ENCODE data around the gene SLC22A17. TPM values are rescaled to one million over a fixed set of nuclear protein-coding genes. Genes with fewer than 3 reads are reported as not detected.

Gene SLC22A17
- total and polyA plus RNA-seq, 2 of the 4 experiments (the other 2 are of a cell fraction): 6.6 to 36.0 TPM

- peaks cover 3% of the 10 kb centered on the region for H3K4me1 ChIP-seq (ENCODE audit: control insufficient read depth, insufficient read depth, low read length)
- H3K4me3 ChIP-seq (ENCODE audit: insufficient read depth, low read depth, low read length): peak overlapping the region; percentile 74
- peak overlapping the region; percentile 84 for H3K27ac ChIP-seq (ENCODE audit: insufficient read depth, low read length)
- H3K4me2 ChIP-seq (ENCODE audit: low read depth, low read length): no peak overlapping the region; the same call in 1 of the 2 replicates
- 0 out of 2 replicates have a peak overlapping the region, but pooled peaks have one; percentile 27 for H4K5ac ChIP-seq (ENCODE audit: low read depth, low read length)
- no peak overlapping the region for H2AK5ac ChIP-seq (ENCODE audit: low read depth, low read length)
- peak overlapping the region; percentile 20; the same call in 1 of the 2 replicates for H3K18ac ChIP-seq (ENCODE audit: low read depth, low read length)
- H3K9me1 ChIP-seq (ENCODE audit: insufficient read depth, low read length): no peaks in the 10 kb centered on the region
- H2AFZ ChIP-seq (replicated peaks; ENCODE audit: low read length, poor library complexity): peak overlapping the region; percentile 97
- no peaks in the 10 kb centered on the region for H3K27me3 ChIP-seq (ENCODE audit: control insufficient read depth, insufficient read depth, low read length)
- peak overlapping the region; percentile 87 for H2BK5ac ChIP-seq (ENCODE audit: low read depth, low read length, poor library complexity, severe bottlenecking)
- H4K20me1 ChIP-seq (ENCODE audit: insufficient read depth, low read length): peaks cover 3% of the 10 kb centered on the region; the same call in 1 of the 2 replicates
- H3K9me3 ChIP-seq (ENCODE audit: control insufficient read depth, insufficient read depth, low read length): no peaks in the 10 kb centered on the region
- peak overlapping the region; percentile 70 for H3K4ac ChIP-seq (ENCODE audit: low read depth, low read length)
- peak overlapping the region; percentile 79 for H3K9ac ChIP-seq (ENCODE audit: low read depth, low read length)
- dilution Hi-C loops (cut with HindIII; ENCODE audit: low sequenced_read_pairs, unreplicated experiment) (no loop called here), intact Hi-C loops (cut with micrococcal nuclease) (loop anchor here (1.0 to 10.0 kb wide), 3 partner anchors 36 to 747 kb away; no protein-coding TSS in a partner anchor), in situ Hi-C loops (cut with MboI; ENCODE audit: low sequenced_read_pairs) (loop anchor here (10.0 to 25.0 kb wide), 4 partner anchors 187 to 1136 kb away; partner anchors contain the start of genes CBLN3, CEBPE, EMC9 and FITM1)
- no TSS peak for BruUV-seq (replicated peaks)
- peak overlapping the region; percentile 77 for H2AK9ac ChIP-seq (replicated peaks; ENCODE audit: low read depth, low read length, poor library complexity)
- peak overlapping the region; percentile 26 for H4K91ac ChIP-seq (ENCODE audit: insufficient read depth, low read depth, low read length)
- no peaks in the 10 kb centered on the region for H3K36me3 ChIP-seq (ENCODE audit: control insufficient read depth, insufficient read depth, low read length)
- H3K79me1 ChIP-seq (ENCODE audit: low read depth in 1 of 2, low read length in 2 of 2): peaks cover 7 to 19% of the 10 kb centered on the region in 2 experiments; a peak in 3 of 4 replicates
- no peak overlapping the region for H2BK15ac ChIP-seq (ENCODE audit: low read depth, low read length)
- 0 out of 2 replicates have a peak overlapping the region, but pooled peaks have one; percentile 24 for H3K14ac ChIP-seq (replicated peaks; ENCODE audit: low read depth, low read length)
- POLR2A ChIA-PET (ENCODE audit: unreplicated experiment): no interaction called here
- no peak overlapping the region for H2BK20ac ChIP-seq (ENCODE audit: low read depth, low read length)
- peak overlapping the region; percentile 38 for H2BK120ac ChIP-seq (ENCODE audit: low read depth, low read length)
- peak; percentile 98 for DNase-seq
- CTCF ChIA-PET: interaction anchor here (0.6 to 3.6 kb wide), 5 partner anchors 9 to 180 kb away, joined by 3 to 10 read pairs (median 4); partner anchors contain the start of gene PABPN1
- no peak overlapping the region for H3K23ac ChIP-seq (ENCODE audit: low read depth, low read length)
- ATAC-seq (ENCODE audit: low read depth): peak; percentile 84
- peak overlapping the region; percentile 63 to 95; a peak in 2 of 4 replicates for H4K8ac ChIP-seq (ENCODE audit: low read depth in 2 of 2, low read length in 2 of 2)
- 0% methylated on average over 26 of the region's 87 CpGs; no CpG with 5 or more reads in 1 of the 2 experiments for WGBS, 2 experiments (ENCODE audit: extremely low coverage in 2 of 2, insufficient read length in 1 of 2)
- H3K56ac ChIP-seq (ENCODE audit: extremely low read depth, insufficient read depth, low read length): peak overlapping the region; percentile 54; the same call in 1 of the 2 replicates
- no peak for TF ChIP-seq RFX5 (IDR thresholded peaks at IDR 0.05; ENCODE audit: low read depth, low read length)
- no peak; the same call in none of the 2 replicates for TF ChIP-seq RAD21 (IDR thresholded peaks at IDR 0.05; ENCODE audit: low read length)
- TF ChIP-seq CTCF (conservative IDR thresholded peaks at IDR 0.05; ENCODE audit: low read depth, low read length): peak; percentile 88
- TF ChIP-seq MXI1 (IDR thresholded peaks at IDR 0.05; ENCODE audit: borderline replicate concordance, low read depth, low read length): peak; percentile 80; the same call in 1 of the 2 replicates
- TF ChIP-seq POLR2A (IDR thresholded peaks at IDR 0.05; ENCODE audit: low read depth, low read length): peak; percentile 19
- no peak for TF ChIP-seq CEBPB (IDR thresholded peaks at IDR 0.05; ENCODE audit: low read depth, low read length)
- peak; percentile 94 for TF ChIP-seq MAFK (IDR thresholded peaks at IDR 0.05; ENCODE audit: low read depth, low read length)
- peak; percentile 45; the same call in 1 of the 2 replicates for TF ChIP-seq NFE2L2 (IDR thresholded peaks at IDR 0.05; ENCODE audit: low read depth, low read length)
- no peak for TF ChIP-seq ELK1 (IDR thresholded peaks at IDR 0.05; ENCODE audit: borderline replicate concordance, low read depth, low read length)
- TF ChIP-seq MAZ (IDR thresholded peaks at IDR 0.05; ENCODE audit: borderline replicate concordance, low read depth, low read length): peak; percentile 87; the same call in 1 of the 2 replicates
- no peak for TF ChIP-seq CHD1 (IDR thresholded peaks at IDR 0.05; ENCODE audit: low read depth, low read length)
- TF ChIP-seq RCOR1 (IDR thresholded peaks at IDR 0.05; ENCODE audit: insufficient replicate concordance, low read length): peak; percentile 4
- TF ChIP-seq FOS (IDR thresholded peaks at IDR 0.05; ENCODE audit: low read depth, low read length): 0 out of 2 replicates have a peak, but pooled peaks have one; percentile 1
- no peak for TF ChIP-seq SMC3 (IDR thresholded peaks at IDR 0.05; ENCODE audit: low read depth, low read length)
Measured at GRCh38 chr14:23301288-23301968, 51.3 kb downstream of the SLC22A17 start.
